GM23338 (cell line): ENCODE measurements around the gene KCNQ5. TPM values are rescaled to one million over a fixed set of nuclear protein-coding genes. Genes with fewer than 3 reads are reported as not detected.

ENCODE experiments used
- ATAC-seq: fragments of 200-7000 bp; cut with Tn5 transposase; 3 replicates; pipeline ENCODE4 v1.9.1; 2020
- DNase-seq: peaks from one replicate; pipeline ENCODE4 v3.0.0-alpha.2; 2015; ENCODE audit warnings: low spot score
- H2AFZ ChIP-seq: fragments of 200-600 bp; sonication (generic); 2 replicates; pipeline ENCODE4 v1.8.0; 2016; ENCODE audit warnings: antibody characterized with exemption, mild to moderate bottlenecking, moderate library complexity
- H3F3A ChIP-seq: fragments of 200-600 bp; sonication (generic); replicated peaks from 2 replicates; pipeline ENCODE4 v1.8.0; 2017; ENCODE audit warnings: antibody characterized with exemption, mixed run types, low read depth
- H3K27ac ChIP-seq: fragments of 200-600 bp; sonication (generic); 2 replicates; pipeline ENCODE4 v1.6.1; 2016; ENCODE audit warnings: low read depth
- H3K27me3 ChIP-seq: fragments of 200-600 bp; sonication (generic); 2 replicates; pipeline ENCODE4 v1.8.0; 2016; ENCODE audit warnings: mild to moderate bottlenecking, mixed run types, moderate library complexity; ENCODE audit not compliant: insufficient read depth
- H3K36me3 ChIP-seq: fragments of 200-600 bp; sonication (generic); 2 replicates; pipeline ENCODE4 v1.8.0; 2016; ENCODE audit warnings: mild to moderate bottlenecking; ENCODE audit not compliant: insufficient read depth
- H3K4me1 ChIP-seq: fragments of 200-600 bp; sonication (generic); 2 replicates; pipeline ENCODE4 v1.8.0; 2016; ENCODE audit warnings: mild to moderate bottlenecking, moderate library complexity; ENCODE audit not compliant: insufficient read depth
- H3K4me2 ChIP-seq: fragments of 200-600 bp; sonication (generic); 2 replicates; pipeline ENCODE4 v1.7.1; 2017; ENCODE audit warnings: mixed run types
- H3K4me3 ChIP-seq: fragments of 200-600 bp; sonication (generic); 2 replicates; pipeline ENCODE4 v1.6.1; 2016; ENCODE audit warnings: mixed run types
- H3K79me2 ChIP-seq: fragments of 200-600 bp; sonication (generic); replicated peaks from 2 replicates; pipeline ENCODE4 v1.8.0; 2017; ENCODE audit warnings: mild to moderate bottlenecking; ENCODE audit not compliant: insufficient read depth
- H3K9me2 ChIP-seq: fragments of 200-600 bp; sonication (generic); 2 replicates; pipeline ENCODE4 v1.8.0; 2017; ENCODE audit not compliant: insufficient read depth
- H4K20me1 ChIP-seq: fragments of 200-600 bp; sonication (generic); replicated peaks from 2 replicates; pipeline ENCODE4 v1.8.0; 2017; ENCODE audit warnings: mild to moderate bottlenecking; ENCODE audit not compliant: insufficient read depth
- H3K27ac Mint-ChIP-seq: 2 replicates; pipeline ENCODE4 v1.8.0; 2020; ENCODE audit warnings: inconsistent platforms, mild to moderate bottlenecking, moderate library complexity, mixed read lengths
- H3K27me3 Mint-ChIP-seq: 3 replicates; pipeline ENCODE4 v1.8.0; 2022; ENCODE audit warnings: low read depth, mild to moderate bottlenecking, moderate library complexity, mixed read lengths, inconsistent platforms; ENCODE audit not compliant: insufficient read depth, poor library complexity
- H3K36me3 Mint-ChIP-seq: 3 replicates; pipeline ENCODE4 v1.8.0; 2021; ENCODE audit warnings: low read depth, mild to moderate bottlenecking, inconsistent platforms, moderate library complexity, mixed read lengths
- H3K4me1 Mint-ChIP-seq: 3 replicates; pipeline ENCODE4 v1.8.0; 2020; ENCODE audit warnings: mild to moderate bottlenecking, inconsistent platforms, mixed read lengths
- H3K4me3 Mint-ChIP-seq: 3 replicates; pipeline ENCODE4 v1.8.0; 2021; ENCODE audit warnings: moderate library complexity, mild to moderate bottlenecking, inconsistent platforms, mixed read lengths
- H3K9me3 Mint-ChIP-seq: 3 replicates; pipeline ENCODE4 v1.8.0; 2020; ENCODE audit warnings: moderate library complexity, mild to moderate bottlenecking, inconsistent platforms, mixed read lengths
- CTCF ChIP-seq, 2 experiments: fragments of 200-600 bp in 1 of 2; sonication (generic) in 1 of 2; conservative IDR thresholded peaks; 2 replicates each; pipeline versions ENCODE4 v1.5.1 to v1.6.1; 2016 to 2017; ENCODE audit warnings: antibody characterized with exemption in 2 of 2, low read depth in 2 of 2, mild to moderate bottlenecking in 2 of 2, moderate library complexity in 1 of 2
- ETS1 ChIP-seq: IDR thresholded peaks from 2 replicates; pipeline ENCODE4 v1.6.1; 2016; ENCODE audit warnings: antibody characterized with exemption
- EZH2 ChIP-seq: fragments of 200-600 bp; sonication (generic); IDR thresholded peaks from one replicate; pipeline ENCODE4 v1.8.0; 2017; ENCODE audit warnings: antibody characterized with exemption, mild to moderate bottlenecking, low read depth; ENCODE audit not compliant: unreplicated experiment
- EZH2phosphoT487 ChIP-seq: fragments of 200-600 bp; sonication (generic); IDR thresholded peaks from one replicate; pipeline ENCODE4 v1.8.1; 2018; ENCODE audit warnings: antibody characterized with exemption; ENCODE audit not compliant: unreplicated experiment
- JUNB ChIP-seq: IDR thresholded peaks from one replicate; pipeline ENCODE4 v1.6.1; 2016; ENCODE audit warnings: antibody characterized with exemption; ENCODE audit not compliant: unreplicated experiment
- NANOG ChIP-seq: IDR thresholded peaks from 2 replicates; pipeline ENCODE4 v1.6.1; 2016; ENCODE audit warnings: antibody characterized with exemption, borderline replicate concordance
- POLR2AphosphoS5 ChIP-seq: IDR thresholded peaks from 2 replicates; pipeline ENCODE4 v1.6.1; 2016; ENCODE audit warnings: antibody characterized with exemption, low read depth
- STAT1 ChIP-seq: IDR thresholded peaks from one replicate; pipeline ENCODE4 v1.6.1; 2016; ENCODE audit warnings: antibody characterized with exemption; ENCODE audit not compliant: unreplicated experiment
- polyA plus RNA-seq: library from polyadenylated mRNA; unstranded; fragments of >200 nt; fragmentation: Nextera tagmentation; extraction: Ambion mirVana; gene quantifications from 2 replicates; pipeline ENCODE4 v1.2.1, GENCODE V29; 2016
- total RNA-seq: library from RNA; depleted of rRNA; stranded (reverse); fragments of >200 nt; shearing (Covaris generic); gene quantifications from 2 replicates; pipeline ENCODE4 v1.2.3, GENCODE V29; 2014
- TF ChIP-seq, protein P1 (sequence below): fragments of 250-450 bp; sonication (Bioruptor Pico); IDR thresholded peaks from 2 replicates; pipeline ENCODE4 v1.5.0; 2020; ENCODE audit warnings: mild to moderate bottlenecking, moderate library complexity
- TF ChIP-seq, protein P2 (sequence below): IDR thresholded peaks from one replicate; pipeline ENCODE4 v1.6.1; 2018; ENCODE audit warnings: antibody characterized with exemption; ENCODE audit not compliant: unreplicated experiment

The KCNQ5 gene
- total and polyA plus RNA-seq, 2 experiments from 2014 or later, result 0.68 to 0.87 TPM

- TF ChIP-seq, protein P1, sequence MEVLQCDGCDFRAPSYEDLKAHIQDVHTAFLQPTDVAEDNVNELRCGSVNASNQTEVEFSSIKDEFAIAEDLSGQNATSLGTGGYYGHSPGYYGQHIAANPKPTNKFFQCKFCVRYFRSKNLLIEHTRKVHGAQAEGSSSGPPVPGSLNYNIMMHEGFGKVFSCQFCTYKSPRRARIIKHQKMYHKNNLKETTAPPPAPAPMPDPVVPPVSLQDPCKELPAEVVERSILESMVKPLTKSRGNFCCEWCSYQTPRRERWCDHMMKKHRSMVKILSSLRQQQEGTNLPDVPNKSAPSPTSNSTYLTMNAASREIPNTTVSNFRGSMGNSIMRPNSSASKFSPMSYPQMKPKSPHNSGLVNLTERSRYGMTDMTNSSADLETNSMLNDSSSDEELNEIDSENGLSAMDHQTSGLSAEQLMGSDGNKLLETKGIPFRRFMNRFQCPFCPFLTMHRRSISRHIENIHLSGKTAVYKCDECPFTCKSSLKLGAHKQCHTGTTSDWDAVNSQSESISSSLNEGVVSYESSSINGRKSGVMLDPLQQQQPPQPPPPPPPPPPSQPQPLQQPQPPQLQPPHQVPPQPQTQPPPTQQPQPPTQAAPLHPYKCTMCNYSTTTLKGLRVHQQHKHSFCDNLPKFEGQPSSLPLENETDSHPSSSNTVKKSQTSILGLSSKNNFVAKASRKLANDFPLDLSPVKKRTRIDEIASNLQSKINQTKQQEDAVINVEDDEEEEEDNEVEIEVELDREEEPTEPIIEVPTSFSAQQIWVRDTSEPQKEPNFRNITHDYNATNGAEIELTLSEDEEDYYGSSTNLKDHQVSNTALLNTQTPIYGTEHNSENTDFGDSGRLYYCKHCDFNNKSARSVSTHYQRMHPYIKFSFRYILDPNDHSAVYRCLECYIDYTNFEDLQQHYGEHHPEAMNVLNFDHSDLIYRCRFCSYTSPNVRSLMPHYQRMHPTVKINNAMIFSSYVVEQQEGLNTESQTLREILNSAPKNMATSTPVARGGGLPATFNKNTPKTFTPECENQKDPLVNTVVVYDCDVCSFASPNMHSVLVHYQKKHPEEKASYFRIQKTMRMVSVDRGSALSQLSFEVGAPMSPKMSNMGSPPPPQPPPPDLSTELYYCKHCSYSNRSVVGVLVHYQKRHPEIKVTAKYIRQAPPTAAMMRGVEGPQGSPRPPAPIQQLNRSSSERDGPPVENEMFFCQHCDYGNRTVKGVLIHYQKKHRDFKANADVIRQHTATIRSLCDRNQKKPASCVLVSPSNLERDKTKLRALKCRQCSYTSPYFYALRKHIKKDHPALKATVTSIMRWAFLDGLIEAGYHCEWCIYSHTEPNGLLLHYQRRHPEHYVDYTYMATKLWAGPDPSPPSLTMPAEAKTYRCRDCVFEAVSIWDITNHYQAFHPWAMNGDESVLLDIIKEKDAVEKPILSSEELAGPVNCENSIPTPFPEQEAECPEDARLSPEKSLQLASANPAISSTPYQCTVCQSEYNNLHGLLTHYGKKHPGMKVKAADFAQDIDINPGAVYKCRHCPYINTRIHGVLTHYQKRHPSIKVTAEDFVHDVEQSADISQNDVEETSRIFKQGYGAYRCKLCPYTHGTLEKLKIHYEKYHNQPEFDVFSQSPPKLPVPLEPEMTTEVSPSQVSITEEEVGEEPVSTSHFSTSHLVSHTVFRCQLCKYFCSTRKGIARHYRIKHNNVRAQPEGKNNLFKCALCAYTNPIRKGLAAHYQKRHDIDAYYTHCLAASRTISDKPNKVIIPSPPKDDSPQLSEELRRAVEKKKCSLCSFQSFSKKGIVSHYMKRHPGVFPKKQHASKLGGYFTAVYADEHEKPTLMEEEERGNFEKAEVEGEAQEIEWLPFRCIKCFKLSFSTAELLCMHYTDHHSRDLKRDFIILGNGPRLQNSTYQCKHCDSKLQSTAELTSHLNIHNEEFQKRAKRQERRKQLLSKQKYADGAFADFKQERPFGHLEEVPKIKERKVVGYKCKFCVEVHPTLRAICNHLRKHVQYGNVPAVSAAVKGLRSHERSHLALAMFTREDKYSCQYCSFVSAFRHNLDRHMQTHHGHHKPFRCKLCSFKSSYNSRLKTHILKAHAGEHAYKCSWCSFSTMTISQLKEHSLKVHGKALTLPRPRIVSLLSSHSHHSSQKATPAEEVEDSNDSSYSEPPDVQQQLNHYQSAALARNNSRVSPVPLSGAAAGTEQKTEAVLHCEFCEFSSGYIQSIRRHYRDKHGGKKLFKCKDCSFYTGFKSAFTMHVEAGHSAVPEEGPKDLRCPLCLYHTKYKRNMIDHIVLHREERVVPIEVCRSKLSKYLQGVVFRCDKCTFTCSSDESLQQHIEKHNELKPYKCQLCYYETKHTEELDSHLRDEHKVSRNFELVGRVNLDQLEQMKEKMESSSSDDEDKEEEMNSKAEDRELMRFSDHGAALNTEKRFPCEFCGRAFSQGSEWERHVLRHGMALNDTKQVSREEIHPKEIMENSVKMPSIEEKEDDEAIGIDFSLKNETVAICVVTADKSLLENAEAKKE (CRISPR knock-in tag), result no peak
- TF ChIP-seq JUNB (no peak), NANOG (no peak), EZH2 (no peak), EZH2phosphoT487 (no peak), STAT1 (no peak), POLR2AphosphoS5 (no peak)
These were observed 319.4 kb downstream of the KCNQ5 start (continued) for GRCh38 chr6:72941263-72941662.

DNA sequence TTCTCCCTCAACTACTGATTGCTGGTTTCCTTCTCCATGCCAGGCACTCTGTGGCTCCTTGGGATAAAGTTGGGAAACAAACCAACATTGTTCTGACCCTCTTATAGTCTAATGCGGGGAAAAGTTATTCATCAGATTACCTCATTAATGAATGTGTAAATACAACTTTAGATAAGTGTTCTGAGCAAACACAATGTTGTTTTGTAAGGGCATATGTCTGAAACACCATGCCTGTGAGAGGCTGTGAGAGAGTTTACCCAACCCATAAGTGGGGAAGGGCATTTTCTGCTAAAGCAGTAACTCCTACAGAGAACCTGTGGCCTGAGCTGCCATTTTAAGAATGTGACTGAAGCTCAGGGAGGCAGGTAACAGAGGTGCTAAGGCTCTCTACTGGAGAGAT is 319.9 kb downstream of the KCNQ5 start:
- no peak overlapping the region for H3K27ac Mint-ChIP-seq
- Histone ChIP-seq H3K4me3 (no peak overlapping the region), H3F3A (no peaks in the 10 kb centered on the region), H4K20me1 (no peaks in the 10 kb centered on the region), H3K9me2 (no peaks in the 10 kb centered on the region), H3K36me3 (no peaks in the 10 kb centered on the region), H3K27me3 (no peaks in the 10 kb centered on the region), H3K4me1 (no peaks in the 10 kb centered on the region), H3K4me2 (no peak overlapping the region), H3K27ac (no peak overlapping the region), H2AFZ (no peak overlapping the region), H3K79me2 (no peaks in the 10 kb centered on the region)
- no peaks in the 10 kb centered on the region for H3K9me3 Mint-ChIP-seq
- H3K4me3 Mint-ChIP-seq, result no peak overlapping the region
- peaks cover 4% of the 10 kb centered on the region for H3K27me3 Mint-ChIP-seq
- ATAC-seq, result no peak
- no peaks in the 10 kb centered on the region for H3K36me3 Mint-ChIP-seq
- no peaks in the 10 kb centered on the region for H3K4me1 Mint-ChIP-seq
- DNase-seq, result no peak
- TF ChIP-seq, protein P2, sequence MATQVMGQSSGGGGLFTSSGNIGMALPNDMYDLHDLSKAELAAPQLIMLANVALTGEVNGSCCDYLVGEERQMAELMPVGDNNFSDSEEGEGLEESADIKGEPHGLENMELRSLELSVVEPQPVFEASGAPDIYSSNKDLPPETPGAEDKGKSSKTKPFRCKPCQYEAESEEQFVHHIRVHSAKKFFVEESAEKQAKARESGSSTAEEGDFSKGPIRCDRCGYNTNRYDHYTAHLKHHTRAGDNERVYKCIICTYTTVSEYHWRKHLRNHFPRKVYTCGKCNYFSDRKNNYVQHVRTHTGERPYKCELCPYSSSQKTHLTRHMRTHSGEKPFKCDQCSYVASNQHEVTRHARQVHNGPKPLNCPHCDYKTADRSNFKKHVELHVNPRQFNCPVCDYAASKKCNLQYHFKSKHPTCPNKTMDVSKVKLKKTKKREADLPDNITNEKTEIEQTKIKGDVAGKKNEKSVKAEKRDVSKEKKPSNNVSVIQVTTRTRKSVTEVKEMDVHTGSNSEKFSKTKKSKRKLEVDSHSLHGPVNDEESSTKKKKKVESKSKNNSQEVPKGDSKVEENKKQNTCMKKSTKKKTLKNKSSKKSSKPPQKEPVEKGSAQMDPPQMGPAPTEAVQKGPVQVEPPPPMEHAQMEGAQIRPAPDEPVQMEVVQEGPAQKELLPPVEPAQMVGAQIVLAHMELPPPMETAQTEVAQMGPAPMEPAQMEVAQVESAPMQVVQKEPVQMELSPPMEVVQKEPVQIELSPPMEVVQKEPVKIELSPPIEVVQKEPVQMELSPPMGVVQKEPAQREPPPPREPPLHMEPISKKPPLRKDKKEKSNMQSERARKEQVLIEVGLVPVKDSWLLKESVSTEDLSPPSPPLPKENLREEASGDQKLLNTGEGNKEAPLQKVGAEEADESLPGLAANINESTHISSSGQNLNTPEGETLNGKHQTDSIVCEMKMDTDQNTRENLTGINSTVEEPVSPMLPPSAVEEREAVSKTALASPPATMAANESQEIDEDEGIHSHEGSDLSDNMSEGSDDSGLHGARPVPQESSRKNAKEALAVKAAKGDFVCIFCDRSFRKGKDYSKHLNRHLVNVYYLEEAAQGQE, result no peak
- TF ChIP-seq EZH2, result no peak
- TF ChIP-seq EZH2phosphoT487, result no peak
- TF ChIP-seq ETS1, result no peak
- TF ChIP-seq CTCF (conservative IDR thresholded peaks at IDR 0.05; ENCODE audit: low read depth in 2 of 2), result no peak
- TF ChIP-seq JUNB, result no peak
